Gastrocnemius medialis (tissue), 4 donors: Measurements from ENCODE around the gene GPR173. TPM values are rescaled to one million over a fixed set of nuclear protein-coding genes. Genes with fewer than 3 reads are reported as not detected.

Experiments used
- ATAC-seq, 2 donors: fragments of 150-250 bp; one replicate each; pipeline ENCODE4 v1.9.1; 2016
- DNase-seq, 2 donors: peaks; one replicate each; pipeline ENCODE4 v3.0.0-alpha.2; 2019
- H3K27ac ChIP-seq, 4 donors: fragments of 200-600 bp; sonication (generic); 1 replicate in 1 of 4; 2 replicates in 3 of 4; pipeline ENCODE4 v1.5.1; 2016 to 2018; ENCODE audit warnings: mild to moderate bottlenecking in 2 of 4, moderate library complexity in 1 of 4
- H3K27me3 ChIP-seq, 3 donors: fragments of 200-600 bp; sonication (generic) in 2 of 3; 1 replicate in 1 of 3; 2 replicates in 2 of 3; pipeline versions ENCODE4 v1.5.1 to v1.6.0; 2016 to 2019; ENCODE audit warnings: mild to moderate bottlenecking in 1 of 3, moderate library complexity in 1 of 3
- H3K36me3 ChIP-seq, 2 donors: fragments of 200-600 bp; sonication (generic) in 1 of 2; one replicate each; pipeline ENCODE4 v1.5.1; 2017 to 2018
- H3K4me1 ChIP-seq, 2 donors: fragments of 200-600 bp; sonication (generic) in 1 of 2; one replicate each; pipeline ENCODE4 v1.5.1; 2016 to 2017; ENCODE audit warnings: mild to moderate bottlenecking in 2 of 2
- H3K4me3 ChIP-seq, 4 donors: fragments of 200-600 bp; sonication (generic) in 3 of 4; 1 replicate in 1 of 4; 2 replicates in 3 of 4; pipeline ENCODE4 v1.5.1; 2016 to 2019; ENCODE audit warnings: mild to moderate bottlenecking in 2 of 4
- H3K9me3 ChIP-seq, 3 donors: fragments of 200-600 bp; sonication (generic) in 2 of 3; 1 replicate in 1 of 3; 2 replicates in 2 of 3; pipeline ENCODE4 v1.5.1; 2016 to 2019
- CTCF ChIP-seq, 5 experiments: fragments of 450-650 bp in 3 of 5; fragments of 200-600 bp in 2 of 5; sonication (generic) in 2 of 5; IDR thresholded peaks in 4 of 5; conservative IDR thresholded peaks in 1 of 5; 1 replicate in 4 of 5; 2 replicates in 1 of 5; pipeline ENCODE4 v1.5.1; 2016 to 2019; ENCODE audit warnings: antibody characterized with exemption in 5 of 5, mild to moderate bottlenecking in 3 of 5, moderate library complexity in 3 of 5
- POLR2A ChIP-seq, 2 donors: fragments of 450-650 bp; IDR thresholded peaks; one replicate each; pipeline ENCODE4 v1.6.1; 2017; ENCODE audit warnings: antibody characterized with exemption in 2 of 2, mild to moderate bottlenecking in 2 of 2, moderate library complexity in 2 of 2
- in situ Hi-C, 4 donors: fragments of 200-750 bp; cut with MboI; loops; one replicate each; pipeline versions ENCODE4 v1.15.0 to v1.8.0; 2017; ENCODE audit warnings: low sequenced_read_pairs in 4 of 4
- intact Hi-C: fragments of 100-400 bp; cut with DNase I; formaldehyde crosslinking; loops from one replicate; pipeline ENCODE4 v1.15.1; 2023; ENCODE audit warnings: low total_unique reads
- total RNA-seq, 4 donors: library from RNA; depleted of rRNA; stranded (reverse); fragments of >200 nt; gene quantifications; one replicate each; pipeline versions ENCODE4 v1.1.0 to v1.2.3, GENCODE V29; 2016

GPR173 gene
- total RNA-seq, 4 donors from 2014 or later: 0.07 to 0.31 (median 0.10) TPM; not detected in 1

GRCh38 chrX:53018627-53019026 is 30.0 kb upstream of the GPR173 start:
- H3K4me3 ChIP-seq: no peak overlapping the region
- no peak overlapping the region for H3K27ac ChIP-seq
- H3K9me3 ChIP-seq: no peaks in the 10 kb centered on the region
- in situ Hi-C loops: no loop called here
- no peak for DNase-seq
- H3K27me3 ChIP-seq: peaks cover 0 to 17% (median 0%) of the 10 kb centered on the region in 3 donors
- no peaks in the 10 kb centered on the region for H3K36me3 ChIP-seq
- TF ChIP-seq CTCF (IDR thresholded peaks at IDR 0.05 in 4 of 5, conservative IDR thresholded peaks at IDR 0.05 in 1 of 5) (no peak), POLR2A (IDR thresholded peaks at IDR 0.05) (no peak)
- H3K4me1 ChIP-seq: no peaks in the 10 kb centered on the region
- intact Hi-C loops: no loop called here
- ATAC-seq: no peak

GRCh38 chrX:53022381-53022780 is 26.2 kb upstream of the GPR173 start:
- intact Hi-C loops (no loop called here), in situ Hi-C loops (no loop called here)
- TF ChIP-seq CTCF (IDR thresholded peaks at IDR 0.05 in 4 of 5, conservative IDR thresholded peaks at IDR 0.05 in 1 of 5) (no peak), POLR2A (IDR thresholded peaks at IDR 0.05) (no peak)
- Histone ChIP-seq H3K4me1 (no peaks in the 10 kb centered on the region), H3K27ac (no peak overlapping the region), H3K36me3 (no peaks in the 10 kb centered on the region), H3K4me3 (no peak overlapping the region), H3K27me3 (peaks cover 0 to 16% (median 0%) of the 10 kb centered on the region in 3 donors), H3K9me3 (no peaks in the 10 kb centered on the region)
- no peak for ATAC-seq
- no peak for DNase-seq

GRCh38 chrX:53028678-53029077 is 19.9 kb upstream of the GPR173 start:
- in situ Hi-C loops: no loop called here

GRCh38 chrX:53031380-53031779 is 17.2 kb upstream of the GPR173 start:
- H3K4me3 ChIP-seq: no peak overlapping the region
- DNase-seq (no peak), ATAC-seq (no peak)
- H3K9me3 ChIP-seq: no peaks in the 10 kb centered on the region
- H3K27ac ChIP-seq: no peak overlapping the region
- in situ Hi-C loops (no loop called here), intact Hi-C loops (no loop called here)
- H3K36me3 ChIP-seq: no peaks in the 10 kb centered on the region
- peaks cover 0 to 3% (median 0%) of the 10 kb centered on the region in 3 donors for H3K27me3 ChIP-seq
- no peak for TF ChIP-seq CTCF (IDR thresholded peaks at IDR 0.05 in 4 of 5, conservative IDR thresholded peaks at IDR 0.05 in 1 of 5)
- TF ChIP-seq POLR2A (IDR thresholded peaks at IDR 0.05): no peak
- no peaks in the 10 kb centered on the region for H3K4me1 ChIP-seq

More at GRCh38 chrX:53028678-53029077, 19.9 kb upstream of the GPR173 start:
- intact Hi-C loops: no loop called here
- Histone ChIP-seq H3K27me3 (peaks cover 0 to 3% (median 0%) of the 10 kb centered on the region in 3 donors), H3K9me3 (no peaks in the 10 kb centered on the region), H3K4me3 (no peak overlapping the region), H3K27ac (no peak overlapping the region), H3K36me3 (no peaks in the 10 kb centered on the region), H3K4me1 (no peaks in the 10 kb centered on the region)
- DNase-seq (no peak), ATAC-seq (no peak)
- TF ChIP-seq CTCF (IDR thresholded peaks at IDR 0.05 in 4 of 5, conservative IDR thresholded peaks at IDR 0.05 in 1 of 5) (no peak), POLR2A (IDR thresholded peaks at IDR 0.05) (no peak)

GRCh38 chrX:53036149-53036548 is 12.4 kb upstream of the GPR173 start:
- peaks cover 0 to 11% (median 3%) of the 10 kb centered on the region in 3 donors for H3K27me3 ChIP-seq
- H3K36me3 ChIP-seq: no peaks in the 10 kb centered on the region
- ATAC-seq (no peak), DNase-seq (no peak)
- H3K4me3 ChIP-seq: no peak overlapping the region
- H3K4me1 ChIP-seq: no peaks in the 10 kb centered on the region
- H3K9me3 ChIP-seq: no peaks in the 10 kb centered on the region
- in situ Hi-C loops (no loop called here), intact Hi-C loops (no loop called here)
- TF ChIP-seq CTCF (IDR thresholded peaks at IDR 0.05 in 4 of 5, conservative IDR thresholded peaks at IDR 0.05 in 1 of 5): no peak
- TF ChIP-seq POLR2A (IDR thresholded peaks at IDR 0.05): no peak
- H3K27ac ChIP-seq: no peak overlapping the region
